Esophagus muscularis mucosa (tissue), 4 donors: Measurements from ENCODE around the gene SLAMF7. TPM values are rescaled to one million over a fixed set of nuclear protein-coding genes. Genes with fewer than 3 reads are reported as not detected.

Source experiments
- DNase-seq: peaks from one replicate; pipeline ENCODE4 v3.0.0-alpha.2; 2017; ENCODE audit errors: extremely low spot score
- H3K27ac ChIP-seq, 4 donors: fragments of 200-600 bp; sonication (generic); replicated peaks in 1 of 4; 1 replicate in 3 of 4; 2 replicates in 1 of 4; pipeline ENCODE4 v1.5.1; 2016 to 2019; ENCODE audit warnings: mild to moderate bottlenecking in 1 of 4
- H3K27me3 ChIP-seq, 4 donors: fragments of 200-600 bp; sonication (generic); one replicate each; pipeline versions ENCODE4 v1.5.1 to v1.6.0; 2016 to 2019
- H3K36me3 ChIP-seq, 4 donors: fragments of 200-600 bp; sonication (generic); one replicate each; pipeline ENCODE4 v1.5.1; 2016 to 2019
- H3K4me1 ChIP-seq, 4 donors: fragments of 200-600 bp; sonication (generic); one replicate each; pipeline ENCODE4 v1.5.1; 2016 to 2019
- H3K4me3 ChIP-seq, 4 donors: fragments of 200-600 bp; sonication (generic); 1 replicate in 2 of 4; 2 replicates in 2 of 4; pipeline ENCODE4 v1.5.1; 2016 to 2019; ENCODE audit warnings: mild to moderate bottlenecking in 4 of 4, moderate library complexity in 1 of 4
- H3K9me3 ChIP-seq, 4 donors: fragments of 200-600 bp; sonication (generic); 1 replicate in 3 of 4; 2 replicates in 1 of 4; pipeline ENCODE4 v1.5.1; 2016 to 2019
- EP300 ChIP-seq: sonication (generic); formaldehyde crosslinking; IDR thresholded peaks from one replicate; pipeline ENCODE4 v1.6.1; 2017; ENCODE audit warnings: antibody characterized with exemption
- POLR2A ChIP-seq: fragments of 450-650 bp; IDR thresholded peaks from one replicate; pipeline ENCODE4 v1.6.1; 2017; ENCODE audit warnings: antibody characterized with exemption, moderate library complexity, mild to moderate bottlenecking, low read depth
- POLR2AphosphoS5 ChIP-seq, 2 donors: sonication (generic); formaldehyde crosslinking; IDR thresholded peaks; one replicate each; pipeline ENCODE4 v1.6.1; 2017; ENCODE audit warnings: antibody characterized with exemption in 2 of 2
- WGBS: methylation state at CpG from one replicate; pipeline ENCODE4 v1.1.5; 2018; 5-methylcytosine and 5-hydroxymethylcytosine counted together
- intact Hi-C: fragments of 100-400 bp; cut with DNase I; formaldehyde crosslinking; loops from one replicate; pipeline ENCODE4 v1.15.1; 2023
- total RNA-seq, 4 donors: library from RNA; depleted of rRNA; stranded (reverse); fragments of >200 nt; gene quantifications; one replicate each; pipeline versions ENCODE4 v1.1.0 to v1.2.1, GENCODE V29; 2016
- TF ChIP-seq, protein P1 (sequence below), 3 experiments: fragments of 200-600 bp in 2 of 3; fragments of 450-650 bp in 1 of 3; sonication (generic) in 2 of 3; IDR thresholded peaks; one replicate each; pipeline ENCODE4 v1.5.1; 2017 to 2019; ENCODE audit warnings: antibody characterized with exemption in 3 of 3, mild to moderate bottlenecking in 2 of 3, moderate library complexity in 1 of 3

Gene SLAMF7
- total RNA-seq, 4 donors from 2014 or later: 0.06 to 1.3 (median 0.47) TPM

DNA sequence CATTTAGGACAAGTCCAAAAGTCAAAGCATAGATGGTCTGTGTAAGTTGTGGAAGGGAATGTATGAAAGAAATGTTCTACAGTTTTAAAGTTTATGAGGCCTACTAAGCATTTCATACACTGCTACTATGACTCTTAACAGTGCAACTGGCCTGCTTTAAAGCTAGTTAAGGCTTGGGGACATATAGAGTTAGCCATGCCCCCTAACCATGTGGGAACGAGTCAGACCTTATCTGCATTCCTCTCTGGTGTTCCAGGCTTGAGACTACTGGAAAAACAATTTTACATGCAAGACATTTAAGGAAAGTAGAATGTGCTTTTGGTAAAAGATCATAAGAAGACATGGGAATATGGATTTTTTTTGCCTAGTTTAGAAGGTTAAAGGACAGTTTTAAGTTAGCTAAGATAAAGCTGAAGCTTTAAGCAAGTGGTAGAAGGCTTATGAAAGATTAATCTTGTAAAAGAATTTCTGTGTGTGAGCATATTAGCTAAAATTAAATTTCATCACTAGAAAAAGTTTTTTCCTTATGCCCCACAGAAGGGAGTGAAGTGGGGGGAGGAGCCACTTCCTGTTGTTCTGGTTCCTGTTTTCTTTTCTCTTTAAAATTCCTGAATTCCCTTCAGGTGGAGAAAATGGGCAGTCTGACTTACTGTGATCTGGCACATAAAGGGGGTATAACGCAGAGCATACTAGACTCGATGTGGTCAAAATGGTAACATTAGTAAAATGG is 18.5 kb upstream of the SLAMF7 start:
- intact Hi-C loops: no loop called here
- Histone ChIP-seq H3K27me3 (peaks cover 0 to 6% (median 0%) of the 10 kb centered on the region in 4 donors), H3K27ac (no peak overlapping the region), H3K9me3 (no peaks in the 10 kb centered on the region), H3K4me3 (no peak overlapping the region), H3K36me3 (no peaks in the 10 kb centered on the region), H3K4me1 (no peaks in the 10 kb centered on the region)
- no peak for DNase-seq
- TF ChIP-seq POLR2A (no peak), POLR2AphosphoS5 (IDR thresholded peaks at IDR 0.05) (no peak), EP300 (no peak)
- TF ChIP-seq, protein P1, sequence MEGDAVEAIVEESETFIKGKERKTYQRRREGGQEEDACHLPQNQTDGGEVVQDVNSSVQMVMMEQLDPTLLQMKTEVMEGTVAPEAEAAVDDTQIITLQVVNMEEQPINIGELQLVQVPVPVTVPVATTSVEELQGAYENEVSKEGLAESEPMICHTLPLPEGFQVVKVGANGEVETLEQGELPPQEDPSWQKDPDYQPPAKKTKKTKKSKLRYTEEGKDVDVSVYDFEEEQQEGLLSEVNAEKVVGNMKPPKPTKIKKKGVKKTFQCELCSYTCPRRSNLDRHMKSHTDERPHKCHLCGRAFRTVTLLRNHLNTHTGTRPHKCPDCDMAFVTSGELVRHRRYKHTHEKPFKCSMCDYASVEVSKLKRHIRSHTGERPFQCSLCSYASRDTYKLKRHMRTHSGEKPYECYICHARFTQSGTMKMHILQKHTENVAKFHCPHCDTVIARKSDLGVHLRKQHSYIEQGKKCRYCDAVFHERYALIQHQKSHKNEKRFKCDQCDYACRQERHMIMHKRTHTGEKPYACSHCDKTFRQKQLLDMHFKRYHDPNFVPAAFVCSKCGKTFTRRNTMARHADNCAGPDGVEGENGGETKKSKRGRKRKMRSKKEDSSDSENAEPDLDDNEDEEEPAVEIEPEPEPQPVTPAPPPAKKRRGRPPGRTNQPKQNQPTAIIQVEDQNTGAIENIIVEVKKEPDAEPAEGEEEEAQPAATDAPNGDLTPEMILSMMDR (IDR thresholded peaks at IDR 0.05): no peak
- WGBS: 81% methylated on average over 3 of the region's 3 CpGs

DNA sequence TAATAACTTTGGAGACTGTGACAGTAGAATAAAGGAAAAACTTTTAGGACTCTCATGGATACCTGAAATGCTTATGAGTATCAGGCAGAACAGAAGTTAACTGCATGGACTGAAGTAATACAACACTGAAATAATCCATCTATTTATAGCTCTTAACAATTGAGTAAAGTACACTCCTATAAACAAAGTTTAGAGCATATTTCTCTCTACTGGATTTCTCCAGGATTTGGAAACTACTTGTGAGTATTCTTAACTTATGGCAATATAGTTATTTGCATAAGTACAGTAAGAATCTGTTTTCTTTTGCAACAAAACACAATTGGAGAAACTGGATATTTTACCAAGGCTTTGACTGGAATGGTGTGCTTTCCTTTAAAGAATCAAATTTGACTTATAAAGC is 17.6 kb upstream of the SLAMF7 start:
- DNase-seq: no peak
- Histone ChIP-seq H3K4me1 (peaks cover 0 to 3% (median 0%) of the 10 kb centered on the region in 4 donors), H3K27ac (no peak overlapping the region), H3K9me3 (no peaks in the 10 kb centered on the region), H3K4me3 (no peak overlapping the region), H3K27me3 (peaks cover 0 to 6% (median 0%) of the 10 kb centered on the region in 4 donors), H3K36me3 (no peaks in the 10 kb centered on the region)
- no peak for TF ChIP-seq POLR2A
- no peak for TF ChIP-seq POLR2AphosphoS5 (IDR thresholded peaks at IDR 0.05)
- TF ChIP-seq, protein P1 (IDR thresholded peaks at IDR 0.05): no peak
- TF ChIP-seq EP300: no peak
- intact Hi-C loops: no loop called here

DNA sequence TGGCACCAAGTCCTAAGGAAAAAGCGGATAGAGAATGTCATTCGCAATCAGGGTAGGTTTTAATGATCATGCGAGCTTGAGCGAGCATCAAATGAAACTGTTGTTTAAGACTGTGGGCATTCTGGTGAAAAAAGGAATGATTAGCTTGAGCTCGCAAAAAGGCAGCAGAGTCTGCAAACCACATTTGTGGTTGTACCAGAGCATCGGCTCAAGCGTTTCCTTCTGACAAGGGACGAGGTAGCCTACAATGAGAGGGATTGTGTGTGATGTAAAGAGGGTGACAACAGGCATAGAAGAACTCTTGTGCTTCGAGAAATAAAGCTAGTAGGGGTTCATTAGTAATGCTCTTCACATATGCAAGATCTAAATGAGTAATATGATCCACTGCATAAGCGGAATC is 16.3 kb upstream of the SLAMF7 start:
- H3K27me3 ChIP-seq: peaks cover 0 to 3% (median 0%) of the 10 kb centered on the region in 4 donors
- H3K27ac ChIP-seq: no peak overlapping the region
- TF ChIP-seq, protein P1 (IDR thresholded peaks at IDR 0.05): no peak
- TF ChIP-seq EP300 (no peak), POLR2AphosphoS5 (IDR thresholded peaks at IDR 0.05) (no peak), POLR2A (no peak)
- DNase-seq: no peak
- H3K4me1 ChIP-seq: peaks cover 0 to 5% (median 0%) of the 10 kb centered on the region in 4 donors
- H3K9me3 ChIP-seq: no peaks in the 10 kb centered on the region
- WGBS: 79% methylated on average over 10 of the region's 10 CpGs
- H3K36me3 ChIP-seq: no peaks in the 10 kb centered on the region
- intact Hi-C loops: no loop called here
- no peak overlapping the region for H3K4me3 ChIP-seq

DNA sequence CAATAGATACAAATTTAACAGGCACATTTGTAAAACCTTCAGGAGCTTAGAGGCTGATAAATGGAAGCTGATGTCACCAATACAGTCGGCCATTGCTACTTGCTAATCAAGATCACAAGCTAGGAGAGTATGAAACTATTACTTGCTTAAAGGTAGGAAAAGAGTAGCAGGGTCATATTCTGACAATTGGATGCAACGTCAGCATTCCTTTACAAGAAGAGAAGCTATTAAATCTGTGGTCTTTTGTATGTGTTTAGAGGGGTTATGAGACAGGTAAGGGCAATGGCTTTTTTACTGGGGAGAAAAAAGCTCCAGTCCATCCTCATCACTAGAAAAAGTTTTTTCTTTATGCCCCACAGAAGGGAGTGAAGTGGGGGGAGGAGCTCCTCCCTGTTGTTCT is 15.7 kb upstream of the SLAMF7 start:
- Histone ChIP-seq H3K27me3 (no peaks in the 10 kb centered on the region), H3K27ac (no peak overlapping the region), H3K9me3 (no peaks in the 10 kb centered on the region), H3K4me1 (peaks cover 0 to 5% (median 0%) of the 10 kb centered on the region in 4 donors), H3K36me3 (no peaks in the 10 kb centered on the region), H3K4me3 (no peak overlapping the region)
- intact Hi-C loops: no loop called here
- TF ChIP-seq POLR2AphosphoS5 (IDR thresholded peaks at IDR 0.05): no peak
- WGBS: 70% methylated on average over 2 of the region's 2 CpGs
- DNase-seq: no peak

DNA sequence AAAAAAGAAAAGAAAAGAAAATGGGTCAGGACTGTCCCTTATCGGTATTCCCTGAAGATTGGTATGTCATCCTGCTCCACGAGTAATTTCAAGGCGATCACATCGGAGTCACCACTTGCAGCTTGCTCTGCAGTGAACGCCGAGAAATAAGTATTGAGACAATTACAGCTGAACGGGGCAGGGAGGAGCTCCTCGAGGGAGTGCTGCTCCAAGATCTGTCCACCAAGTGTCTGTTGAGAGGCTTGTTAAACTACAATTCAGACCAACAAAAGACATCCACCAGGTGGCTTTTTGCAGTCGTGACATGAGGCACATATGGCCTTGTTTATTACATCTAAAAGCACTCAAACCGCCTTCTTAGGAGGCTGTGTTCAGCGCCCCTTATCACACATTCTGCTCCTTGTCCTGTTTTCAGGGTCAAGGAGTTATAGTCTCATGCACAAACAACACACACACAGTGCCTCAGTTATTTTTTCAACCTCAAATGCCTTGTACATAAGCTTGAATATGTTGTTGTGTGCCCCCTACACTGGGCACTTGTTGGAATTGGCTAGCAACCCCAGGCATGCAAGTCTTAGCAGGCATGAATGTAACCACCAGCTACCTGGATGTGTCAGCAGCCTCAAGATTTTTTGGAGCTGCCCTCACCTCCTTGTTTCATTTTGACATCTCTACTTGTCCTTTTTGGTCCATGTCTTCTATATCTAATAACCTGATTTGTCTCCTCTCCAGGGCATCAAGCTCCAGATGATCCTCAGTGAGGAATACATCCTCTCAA is 14.4 kb upstream of the SLAMF7 start:
- Histone ChIP-seq H3K27ac (no peak overlapping the region), H3K36me3 (no peaks in the 10 kb centered on the region), H3K4me1 (peaks cover 0 to 5% (median 0%) of the 10 kb centered on the region in 4 donors), H3K27me3 (no peaks in the 10 kb centered on the region), H3K4me3 (no peak overlapping the region), H3K9me3 (no peaks in the 10 kb centered on the region)
- TF ChIP-seq POLR2AphosphoS5 (IDR thresholded peaks at IDR 0.05): no peak
- no peak for TF ChIP-seq EP300
- no peak for TF ChIP-seq POLR2A
- TF ChIP-seq, protein P1 (IDR thresholded peaks at IDR 0.05): no peak
- DNase-seq: no peak
- intact Hi-C loops: loop anchor here (5.0 kb wide), 1 partner anchor 373 kb away; the partner anchor contains the start of gene KLHDC9
- WGBS: 67% methylated on average over 11 of the region's 11 CpGs
